Lower lobe of right lung (tissue), 2 donors: ENCODE data around the gene PCDHGA1. TPM values are rescaled to one million over a fixed set of nuclear protein-coding genes. Genes with fewer than 3 reads are reported as not detected.

ENCODE experiments used
- ATAC-seq, 2 donors: fragments of 200-7000 bp; cut with Tn5 transposase; one replicate each; pipeline ENCODE4 v1.9.1; 2020 to 2022; ENCODE audit warnings: mild to moderate bottlenecking in 2 of 2, moderate library complexity in 2 of 2
- DNase-seq: peaks from one replicate; pipeline ENCODE4 v3.0.0-alpha.2; 2020
- H3K27ac ChIP-seq: fragments of 200-600 bp; one replicate; pipeline ENCODE4 v1.8.0; 2022
- H3K27me3 ChIP-seq: fragments of 200-600 bp; one replicate; pipeline ENCODE4 v1.8.0; 2022; ENCODE audit warnings: low read depth
- H3K36me3 ChIP-seq: fragments of 200-600 bp; one replicate; pipeline ENCODE4 v1.8.0; 2022; ENCODE audit warnings: mild to moderate bottlenecking
- H3K4me1 ChIP-seq: fragments of 200-600 bp; one replicate; pipeline ENCODE4 v1.8.0; 2022
- H3K4me3 ChIP-seq: fragments of 200-600 bp; one replicate; pipeline ENCODE4 v1.8.0; 2022; ENCODE audit warnings: mild to moderate bottlenecking
- H3K9me3 ChIP-seq: fragments of 200-600 bp; one replicate; pipeline ENCODE4 v1.8.0; 2022
- intact Hi-C: fragments of 100-400 bp; cut with DNase I; formaldehyde crosslinking; loops from one replicate; pipeline ENCODE4 v1.11.0; 2022
- total RNA-seq: library from RNA; stranded (reverse); fragmentation: NEBNext Ultra II Directional; extraction: Animal tissue kit (Norgen Biotek cat#: 25700); gene quantifications from one replicate; pipeline ENCODE4 v1.2.1, GENCODE V29; 2021
- TF ChIP-seq, protein P1 (sequence below): fragments of 200-600 bp; IDR thresholded peaks from one replicate; pipeline ENCODE4 v1.8.0; 2022; ENCODE audit warnings: antibody characterized with exemption, mild to moderate bottlenecking
- donor health status: DM: no; HTN: yes; CAD: no; lungs with severe emphysema.

PCDHGA1 gene
- total RNA-seq, 1 donor from 2014 or later = 0.53 TPM

DNA sequence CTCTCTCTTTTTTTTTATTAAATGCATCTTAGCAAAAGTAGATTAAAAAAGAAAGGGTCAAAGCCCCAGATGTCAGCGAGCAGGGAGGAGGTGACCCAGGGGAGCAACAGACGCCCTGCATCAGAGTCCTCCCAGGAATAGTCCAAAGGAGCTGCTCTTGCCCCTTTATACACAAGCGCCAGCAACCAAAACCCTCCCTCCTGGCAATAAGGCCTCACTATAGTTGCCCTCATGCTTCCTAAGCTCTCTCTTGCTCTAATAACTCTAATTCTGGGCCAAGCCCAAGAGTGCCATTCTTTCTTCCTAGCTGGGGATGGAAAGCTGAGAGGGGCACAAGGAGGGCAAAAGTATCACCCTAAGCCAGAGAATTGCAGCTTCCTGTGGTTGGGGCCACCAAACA, 184.8 kb downstream of the PCDHGA1 start:
- TF ChIP-seq, protein P1, sequence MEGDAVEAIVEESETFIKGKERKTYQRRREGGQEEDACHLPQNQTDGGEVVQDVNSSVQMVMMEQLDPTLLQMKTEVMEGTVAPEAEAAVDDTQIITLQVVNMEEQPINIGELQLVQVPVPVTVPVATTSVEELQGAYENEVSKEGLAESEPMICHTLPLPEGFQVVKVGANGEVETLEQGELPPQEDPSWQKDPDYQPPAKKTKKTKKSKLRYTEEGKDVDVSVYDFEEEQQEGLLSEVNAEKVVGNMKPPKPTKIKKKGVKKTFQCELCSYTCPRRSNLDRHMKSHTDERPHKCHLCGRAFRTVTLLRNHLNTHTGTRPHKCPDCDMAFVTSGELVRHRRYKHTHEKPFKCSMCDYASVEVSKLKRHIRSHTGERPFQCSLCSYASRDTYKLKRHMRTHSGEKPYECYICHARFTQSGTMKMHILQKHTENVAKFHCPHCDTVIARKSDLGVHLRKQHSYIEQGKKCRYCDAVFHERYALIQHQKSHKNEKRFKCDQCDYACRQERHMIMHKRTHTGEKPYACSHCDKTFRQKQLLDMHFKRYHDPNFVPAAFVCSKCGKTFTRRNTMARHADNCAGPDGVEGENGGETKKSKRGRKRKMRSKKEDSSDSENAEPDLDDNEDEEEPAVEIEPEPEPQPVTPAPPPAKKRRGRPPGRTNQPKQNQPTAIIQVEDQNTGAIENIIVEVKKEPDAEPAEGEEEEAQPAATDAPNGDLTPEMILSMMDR = no peak
- Histone ChIP-seq H3K27me3 (no peaks in the 10 kb centered on the region), H3K4me3 (no peak overlapping the region), H3K36me3 (peaks cover 69% of the 10 kb centered on the region), H3K9me3 (no peaks in the 10 kb centered on the region), H3K27ac (peak overlapping the region; percentile 87), H3K4me1 (peaks cover 74% of the 10 kb centered on the region)
- ATAC-seq (no peak), DNase-seq (no peak)
- intact Hi-C loops = no loop called here

DNA sequence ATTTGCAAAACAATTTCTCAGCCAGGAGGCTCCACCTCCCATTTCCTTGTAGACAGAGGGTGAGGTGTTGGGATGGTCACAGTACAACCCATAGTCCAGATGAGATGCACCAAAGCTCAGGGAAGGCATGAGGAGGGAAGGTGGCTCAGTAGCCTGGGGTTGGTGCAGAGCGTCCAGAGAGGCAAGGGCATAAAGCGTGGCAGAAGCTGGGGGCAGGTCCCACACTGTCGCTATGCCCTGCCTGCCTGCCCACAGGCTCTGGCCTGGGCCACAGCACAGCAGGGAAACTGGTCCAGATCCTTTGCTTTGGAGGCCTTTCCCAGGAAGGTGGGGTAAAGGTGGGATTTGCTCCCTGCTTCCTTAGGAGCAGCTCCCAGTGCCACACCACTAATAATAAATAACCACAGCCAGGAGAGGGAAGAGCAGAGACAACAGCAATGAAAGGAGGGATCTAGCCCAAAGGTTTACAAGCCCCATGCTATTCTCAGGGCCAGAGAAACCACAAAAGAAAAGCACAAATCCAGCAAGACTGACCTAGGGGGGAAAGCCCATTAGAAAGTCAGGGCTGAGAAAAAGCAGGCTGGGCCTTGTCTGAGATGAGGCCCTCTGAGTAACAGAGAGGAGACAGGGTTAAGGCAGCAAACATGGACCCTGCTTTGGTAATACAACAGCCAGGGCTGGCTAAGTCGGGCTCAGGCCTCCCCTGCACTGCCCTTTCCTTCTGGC, 185.8 kb downstream of the PCDHGA1 start:
- ATAC-seq = no peak
- no peaks in the 10 kb centered on the region for H3K27me3 ChIP-seq
- H3K27ac ChIP-seq = peak overlapping the region; percentile 87
- TF ChIP-seq, protein P1 = no peak
- intact Hi-C loops = no loop called here
- H3K4me3 ChIP-seq = no peak overlapping the region
- DNase-seq = no peak
- peaks cover 83% of the 10 kb centered on the region for H3K4me1 ChIP-seq
- no peaks in the 10 kb centered on the region for H3K9me3 ChIP-seq
- H3K36me3 ChIP-seq = peaks cover 66% of the 10 kb centered on the region

DNA sequence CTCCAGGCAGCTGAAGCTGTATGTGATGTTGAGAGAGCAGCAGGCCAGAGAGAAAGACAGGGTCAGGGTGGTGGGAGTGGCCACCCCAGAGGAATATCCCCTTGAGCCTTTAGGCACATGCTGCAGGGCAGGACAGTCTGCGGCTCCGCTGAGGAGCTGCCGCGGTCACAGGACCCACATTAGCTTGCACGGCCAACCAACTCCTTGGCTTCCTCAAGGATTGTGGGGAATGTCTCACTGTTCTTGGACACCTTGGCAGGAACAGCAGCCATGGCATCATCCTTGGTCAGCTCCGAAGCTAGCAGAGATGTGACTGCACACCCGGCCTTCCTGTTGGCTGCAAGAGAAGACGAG, 186.3 kb downstream of the PCDHGA1 start:
- Histone ChIP-seq H3K27ac (peak overlapping the region; percentile 87), H3K9me3 (no peaks in the 10 kb centered on the region), H3K27me3 (no peaks in the 10 kb centered on the region), H3K36me3 (peaks cover 63% of the 10 kb centered on the region), H3K4me1 (peaks cover 89% of the 10 kb centered on the region), H3K4me3 (no peak overlapping the region)
- no peak for ATAC-seq
- TF ChIP-seq, protein P1 = no peak
- no peak for DNase-seq
- intact Hi-C loops = no loop called here

DNA sequence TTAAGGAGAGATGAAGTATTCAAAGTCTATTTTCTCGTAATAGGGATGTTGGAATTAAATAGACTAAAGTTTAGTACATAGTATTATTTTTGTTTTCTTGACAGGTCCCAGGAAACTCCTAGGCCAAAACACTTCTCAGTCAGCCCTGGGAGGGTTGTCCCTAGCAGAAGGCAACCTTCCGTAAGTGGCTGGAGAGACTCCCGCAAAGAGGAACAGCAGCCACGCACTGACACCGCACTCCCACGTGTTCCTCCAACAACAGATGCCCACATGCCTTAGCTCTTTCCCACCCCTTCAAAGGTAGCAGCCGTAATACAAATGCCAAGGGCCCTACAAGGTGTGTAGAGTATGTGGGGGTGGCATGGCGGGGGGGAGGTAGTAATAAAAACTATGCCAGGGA, 187.0 kb downstream of the PCDHGA1 start:
- TF ChIP-seq, protein P1 = no peak
- H3K36me3 ChIP-seq = peaks cover 65% of the 10 kb centered on the region
- intact Hi-C loops = no loop called here
- H3K27me3 ChIP-seq = no peaks in the 10 kb centered on the region
- DNase-seq (no peak), ATAC-seq (no peak)
- H3K9me3 ChIP-seq = no peaks in the 10 kb centered on the region
- peaks cover 92% of the 10 kb centered on the region for H3K4me1 ChIP-seq
- peak overlapping the region; percentile 87 for H3K27ac ChIP-seq
- H3K4me3 ChIP-seq = no peak overlapping the region

DNA sequence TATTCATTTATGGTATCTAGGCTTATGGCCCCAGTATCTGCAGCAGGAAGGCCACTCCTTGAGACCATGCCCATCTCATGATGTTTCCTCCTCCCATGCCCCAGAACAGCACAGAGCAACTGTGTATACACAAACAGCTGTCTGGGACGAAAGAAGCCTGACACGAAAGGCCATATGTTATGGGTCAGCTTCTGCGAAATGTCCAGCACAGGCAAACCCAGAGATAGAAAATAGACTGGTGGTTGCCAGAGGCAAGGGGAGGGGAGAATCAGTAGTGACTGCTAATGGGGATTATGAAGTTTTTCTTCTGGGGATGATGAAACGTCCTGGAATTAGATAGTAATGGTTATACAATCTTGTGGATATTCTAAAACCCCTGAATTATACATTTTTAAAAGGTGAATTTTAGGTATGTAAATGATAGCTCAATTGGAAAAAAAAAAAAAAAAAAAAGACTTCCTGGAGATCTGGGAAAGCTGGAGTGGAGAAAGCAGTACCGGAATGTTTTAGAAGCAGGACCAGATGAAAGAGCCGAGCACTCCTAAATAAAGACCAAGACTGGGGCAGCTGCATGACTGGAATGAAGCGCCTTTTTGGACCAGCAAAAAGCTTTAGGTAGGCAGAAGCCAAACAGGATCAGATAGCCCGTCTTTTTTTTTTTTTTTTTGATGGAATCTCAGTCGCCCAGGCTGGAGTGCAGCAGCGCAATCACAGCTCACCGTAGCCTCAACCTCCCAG, 187.7 kb downstream of the PCDHGA1 start:
- intact Hi-C loops = no loop called here
- Histone ChIP-seq H3K36me3 (peaks cover 72% of the 10 kb centered on the region), H3K9me3 (no peaks in the 10 kb centered on the region), H3K4me3 (no peak overlapping the region), H3K4me1 (peaks cover 92% of the 10 kb centered on the region), H3K27ac (peak overlapping the region; percentile 66), H3K27me3 (no peaks in the 10 kb centered on the region)
- TF ChIP-seq, protein P1 = no peak
- no peak for DNase-seq
- no peak for ATAC-seq
